CD4-positive, alpha-beta T cell (primary cell): ENCODE results near the gene SMYD4. TPM values are rescaled to one million over a fixed set of nuclear protein-coding genes. Genes with fewer than 3 reads are reported as not detected.

Experiments used
- ATAC-seq: fragments of 200-7000 bp; cut with Tn5 transposase; one replicate; pipeline ENCODE4 v1.10.0; 2022; ENCODE audit warnings: mild to moderate bottlenecking; ENCODE audit not compliant: poor library complexity
- CTCF ChIA-PET: fragments of 350-600 bp; sonication (Branson Sonifier 250); formaldehyde crosslinking; loops from one replicate; lab custom pipeline; 2021; ENCODE audit warnings: antibody characterized with exemption, inconsistent platforms; lab: Charles Lee
- POLR2A ChIA-PET: fragments of 350-600 bp; sonication (Branson Sonifier 250); formaldehyde crosslinking; loops from one replicate; lab custom pipeline; 2021; ENCODE audit warnings: antibody characterized with exemption, inconsistent platforms; lab: Charles Lee
- DNase-seq, 14 experiments: peaks; one replicate each; pipeline ENCODE4 v3.0.0-alpha.2; 2013 to 2020; ENCODE audit warnings: mixed read lengths in 2 of 14
- H3K27ac ChIP-seq, 2 donors: one replicate each; pipeline versions ENCODE4 v1.5.1 to v1.7.0; 2013; ENCODE audit warnings: low read length in 2 of 2, low read depth in 1 of 2, mild to moderate bottlenecking in 1 of 2
- H3K27me3 ChIP-seq, 2 experiments: 1 replicate in 1 of 2; 2 replicates in 1 of 2; pipeline versions ENCODE4 v1.6.1 to v1.7.0; 2013; ENCODE audit warnings: low read length in 2 of 2, control low read depth in 1 of 2, mild to moderate bottlenecking in 1 of 2, moderate library complexity in 1 of 2; ENCODE audit not compliant: insufficient read depth in 2 of 2, control insufficient read depth in 1 of 2
- H3K36me3 ChIP-seq: one replicate; pipeline ENCODE4 v1.6.1; 2013; ENCODE audit warnings: low read length, control low read depth; ENCODE audit not compliant: insufficient read depth
- H3K4me1 ChIP-seq: one replicate; pipeline ENCODE4 v1.6.1; 2013; ENCODE audit warnings: low read length, control low read depth; ENCODE audit not compliant: insufficient read depth
- H3K4me3 ChIP-seq: one replicate; pipeline ENCODE4 v1.5.1; 2013; ENCODE audit warnings: mild to moderate bottlenecking, low read length, moderate library complexity
- H3K9me3 ChIP-seq, 2 experiments: 1 replicate in 1 of 2; 2 replicates in 1 of 2; pipeline versions ENCODE4 v1.6.1 to v1.7.0; 2013; ENCODE audit warnings: low read length in 2 of 2, mild to moderate bottlenecking in 2 of 2, control low read depth in 1 of 2, moderate library complexity in 1 of 2; ENCODE audit not compliant: control insufficient read depth in 1 of 2, insufficient read depth in 1 of 2
- H3K27ac Mint-ChIP-seq: one replicate; pipeline ENCODE4 v1.8.0; 2020; ENCODE audit warnings: mixed read lengths
- H3K27me3 Mint-ChIP-seq: one replicate; pipeline ENCODE4 v1.8.0; 2021; ENCODE audit warnings: mixed read lengths
- H3K36me3 Mint-ChIP-seq: one replicate; pipeline ENCODE4 v1.8.0; 2021; ENCODE audit warnings: low read depth, mixed read lengths
- H3K4me1 Mint-ChIP-seq: one replicate; pipeline ENCODE4 v1.8.0; 2021; ENCODE audit warnings: low read depth, mixed read lengths
- H3K4me3 Mint-ChIP-seq: one replicate; pipeline ENCODE4 v1.8.0; 2020; ENCODE audit warnings: mild to moderate bottlenecking, mixed read lengths
- H3K9me3 Mint-ChIP-seq: one replicate; pipeline ENCODE4 v1.8.0; 2020; ENCODE audit warnings: mixed read lengths
- CTCF ChIP-seq: fragments of 200-600 bp; IDR thresholded peaks from one replicate; pipeline ENCODE4 v1.8.0; 2022; ENCODE audit warnings: antibody characterized with exemption, mild to moderate bottlenecking
- intact Hi-C, 2 experiments: fragments of 100-400 bp; cut with DNase I in 1 of 2; cut with micrococcal nuclease in 1 of 2; formaldehyde crosslinking; loops; one replicate each; pipeline versions ENCODE4 v1.15.1 to v1.9.0; 2023 to 2025; cut with DNase I, micrococcal nuclease
- total RNA-seq, 174 experiments: library from RNA in 2 of 174; stranded (reverse) in 2 of 174; gene quantifications; one replicate each; pipeline ENCODE4 v1.2.3 and lab custom pipeline; 2021 to 2026

SMYD4 gene
- total RNA-seq, 2 experiments from 2014 or later, result 9.3 to 10.6 TPM

- intact Hi-C loops, result no loop called here
- ChIA-PET POLR2A (interaction anchor here (1.4 kb wide), 1 partner anchor 21 kb away, joined by 3 read pairs; no protein-coding TSS in a partner anchor), CTCF (no interaction called here)
- Mint-ChIP-seq H3K4me3 (no peak overlapping the region), H3K9me3 (no peaks in the 10 kb centered on the region), H3K27ac (no peak overlapping the region), H3K36me3 (peaks cover 28% of the 10 kb centered on the region), H3K4me1 (peaks cover 13% of the 10 kb centered on the region), H3K27me3 (no peaks in the 10 kb centered on the region)
- DNase-seq (no peak), ATAC-seq (no peak)
- no peak for TF ChIP-seq CTCF
- Histone ChIP-seq H3K36me3 (peaks cover 46% of the 10 kb centered on the region), H3K27me3 (no peaks in the 10 kb centered on the region), H3K4me3 (no peak overlapping the region), H3K4me1 (peaks cover 19% of the 10 kb centered on the region), H3K9me3 (no peaks in the 10 kb centered on the region), H3K27ac (no peak overlapping the region)
Observed at GRCh38 chr17:1737531-1738291, 92.0 kb downstream of the SMYD4 start.

- H3K27me3 Mint-ChIP-seq, result no peaks in the 10 kb centered on the region
- TF ChIP-seq CTCF, result no peak
- Histone ChIP-seq H3K27me3 (no peaks in the 10 kb centered on the region), H3K9me3 (no peaks in the 10 kb centered on the region), H3K4me1 (peaks cover 19% of the 10 kb centered on the region), H3K4me3 (no peak overlapping the region), H3K27ac (no peak overlapping the region), H3K36me3 (peaks cover 49% of the 10 kb centered on the region)
- H3K4me1 Mint-ChIP-seq, result peaks cover 13% of the 10 kb centered on the region
- intact Hi-C loops, result no loop called here
- POLR2A ChIA-PET, result interaction anchor here (0.6 to 1.4 kb wide), 2 partner anchors 20 to 757 kb away, joined by 3 read pairs; partner anchors contain the start of gene NXN
- DNase-seq, result peak in 3 of 14 experiments; percentile 22 to 65 (median 56)
- H3K27ac Mint-ChIP-seq, result peak overlapping the region; percentile 68
- H3K36me3 Mint-ChIP-seq, result peaks cover 29% of the 10 kb centered on the region
- H3K9me3 Mint-ChIP-seq, result no peaks in the 10 kb centered on the region
- CTCF ChIA-PET, result no interaction called here
- peak overlapping the region; percentile 30 for H3K4me3 Mint-ChIP-seq
- peak; percentile 52 for ATAC-seq
Observed at GRCh38 chr17:1736348-1737281, 93.1 kb downstream of the SMYD4 start.

- TF ChIP-seq CTCF, result no peak
- Mint-ChIP-seq H3K9me3 (no peaks in the 10 kb centered on the region), H3K36me3 (peaks cover 29% of the 10 kb centered on the region), H3K4me3 (no peak overlapping the region), H3K27me3 (no peaks in the 10 kb centered on the region), H3K27ac (no peak overlapping the region), H3K4me1 (peaks cover 13% of the 10 kb centered on the region)
- ATAC-seq (no peak), DNase-seq (no peak)
- Histone ChIP-seq H3K4me3 (no peak overlapping the region), H3K36me3 (peaks cover 56% of the 10 kb centered on the region), H3K9me3 (no peaks in the 10 kb centered on the region), H3K4me1 (peaks cover 19% of the 10 kb centered on the region), H3K27ac (no peak overlapping the region), H3K27me3 (no peaks in the 10 kb centered on the region)
- ChIA-PET CTCF (no interaction called here), POLR2A (no interaction called here)
- intact Hi-C loops, result no loop called here
Observed at GRCh38 chr17:1735834-1736347, 93.8 kb downstream of the SMYD4 start.
